ENCODE results near the gene GINS3.
A peak's percentile ranks its signal among the peaks of the same experiment; 100 is the strongest.
"Not testable (repeated sequence)": the region's sequence is repeated elsewhere in the genome, so short reads cannot be mapped to it uniquely, and the experiment has no call there.

GINS3 gene

GRCh38 chr16:58389724-58390123 is 2.5 kb upstream of the GINS3 start:
- Histone ChIP-seq H3K36me3 (no peaks in the 10 kb centered on the region), H3K4me1 (ENCODE audit: control insufficient read depth in 1 of 2, insufficient read depth in 1 of 2, low read depth in 1 of 2, low read length in 1 of 2) (peaks cover 16% of the 10 kb centered on the region in 2 experiments), H3K27ac (no peak overlapping the region), H3K27me3 (peaks cover 20% of the 10 kb centered on the region), H3K4me3 (ENCODE audit: low read depth in 1 of 2, low read length in 1 of 2) (no peak overlapping the region), H3K9me3 (no peaks in the 10 kb centered on the region)
- no peak for TF ChIP-seq CTCF (IDR thresholded peaks at IDR 0.05)

DNA sequence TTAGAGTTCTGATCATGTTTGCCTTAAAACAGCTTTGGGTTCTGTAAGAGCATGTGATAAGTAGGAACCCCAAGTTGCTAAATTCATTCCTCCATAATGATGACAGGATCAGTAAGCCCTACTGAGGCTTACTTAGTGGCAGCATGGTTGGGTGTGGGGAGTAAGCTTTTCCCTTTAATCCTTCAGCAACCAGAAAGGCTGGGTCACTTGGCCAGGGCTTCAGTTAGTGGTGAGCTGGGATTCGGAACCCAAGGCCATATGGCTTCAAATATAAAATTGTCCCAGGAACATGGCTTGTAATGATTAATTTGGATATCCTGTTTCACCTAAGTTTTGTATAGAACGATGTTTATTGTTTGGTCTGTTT is 850 bp downstream of the GINS3 start:
- Histone ChIP-seq H3K27ac (no peak overlapping the region), H3K27me3 (peaks cover 20% of the 10 kb centered on the region)
- no peak for TF ChIP-seq CTCF (IDR thresholded peaks at IDR 0.05)

DNA sequence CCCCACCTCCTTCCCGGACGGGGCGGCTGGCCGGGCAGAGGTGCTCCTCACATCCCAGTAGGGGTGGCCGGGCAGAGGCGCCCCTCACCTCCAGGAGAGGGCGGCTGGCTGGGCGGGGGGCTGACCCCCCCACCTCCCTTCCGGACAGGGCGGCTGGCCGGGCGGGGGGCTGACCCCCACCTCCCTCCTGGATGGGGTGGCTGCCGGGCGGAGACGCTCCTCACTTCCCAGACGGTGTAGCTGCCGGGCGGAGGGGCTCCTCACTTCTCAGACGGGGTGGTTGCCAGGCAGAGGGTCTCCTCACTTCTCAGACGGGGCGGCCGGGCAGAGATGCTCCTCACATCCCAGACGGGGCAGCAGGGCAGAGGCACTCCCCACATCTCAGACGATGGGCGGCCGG is 4.6 kb downstream of the GINS3 start:
- H3K27ac ChIP-seq; H3K36me3 ChIP-seq; H3K27me3 ChIP-seq; H3K4me3 ChIP-seq (ENCODE audit: low read depth in 1 of 2, low read length in 1 of 2); H3K9me3 ChIP-seq: not testable (repeated sequence)
- H3K4me1 ChIP-seq (ENCODE audit: control insufficient read depth in 1 of 2, insufficient read depth in 1 of 2, low read depth in 1 of 2, low read length in 1 of 2) = peaks cover 9 to 10% of the 10 kb centered on the region in 2 experiments

More for the DNA sequence above, 850 bp downstream of the GINS3 start:
- H3K9me3 ChIP-seq = no peaks in the 10 kb centered on the region
- no peaks in the 10 kb centered on the region for H3K36me3 ChIP-seq
- H3K4me1 ChIP-seq (ENCODE audit: control insufficient read depth in 1 of 2, insufficient read depth in 1 of 2, low read depth in 1 of 2, low read length in 1 of 2) = peaks cover 9 to 11% of the 10 kb centered on the region in 2 experiments
- peak overlapping the region; percentile 70 to 78 for H3K4me3 ChIP-seq (ENCODE audit: low read depth in 1 of 2, low read length in 1 of 2)

DNA sequence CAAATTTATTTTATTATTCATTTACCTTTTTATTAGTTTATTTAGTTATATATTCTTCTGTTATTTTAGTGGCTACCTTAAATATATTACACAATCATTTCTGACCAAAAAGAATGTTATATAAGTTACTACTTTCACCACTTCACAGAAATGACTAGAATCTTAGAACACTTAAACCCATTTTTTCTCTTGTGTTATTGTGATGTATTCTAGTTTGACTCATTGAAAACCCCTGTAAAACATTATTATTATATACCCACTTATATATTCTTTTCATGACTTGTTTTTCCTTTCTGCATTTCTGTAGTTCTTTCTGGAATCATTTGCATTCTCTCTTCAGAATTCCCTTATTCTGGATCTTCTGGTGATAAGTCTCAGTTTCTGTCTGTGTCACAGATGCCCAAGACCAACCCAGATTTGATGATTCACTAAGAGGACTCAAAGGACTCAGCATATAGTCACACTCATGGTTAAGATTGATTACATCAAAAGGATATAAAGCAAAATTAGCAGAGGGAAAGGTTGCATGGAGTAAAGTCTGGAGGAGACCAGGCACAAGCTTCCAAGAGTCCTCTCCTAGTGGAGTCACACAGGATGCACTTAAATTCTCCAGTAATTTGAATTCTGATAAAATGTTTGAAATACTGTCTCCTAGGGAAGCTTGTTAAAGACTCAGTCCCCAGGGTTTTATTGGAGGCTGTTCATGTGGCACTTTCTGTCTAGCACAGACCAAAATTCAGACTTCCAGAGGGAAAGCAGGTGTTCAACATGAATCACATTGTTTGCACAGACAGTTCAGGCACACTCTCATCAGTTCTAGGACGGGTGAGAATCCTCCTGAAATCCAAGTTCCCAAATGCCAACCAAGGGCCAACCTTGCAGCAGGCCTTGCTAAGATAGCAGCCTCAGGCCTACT is 7.7 kb downstream of the GINS3 start:
- TF ChIP-seq CTCF (IDR thresholded peaks at IDR 0.05) = no peak
- Histone ChIP-seq H3K27me3 (no peaks in the 10 kb centered on the region), H3K9me3 (no peaks in the 10 kb centered on the region), H3K4me1 (ENCODE audit: control insufficient read depth in 1 of 2, insufficient read depth in 1 of 2, low read depth in 1 of 2, low read length in 1 of 2) (peaks cover 25 to 29% of the 10 kb centered on the region in 2 experiments), H3K27ac (no peak overlapping the region), H3K4me3 (ENCODE audit: low read depth in 1 of 2, low read length in 1 of 2) (no peak overlapping the region), H3K36me3 (no peaks in the 10 kb centered on the region)

DNA sequence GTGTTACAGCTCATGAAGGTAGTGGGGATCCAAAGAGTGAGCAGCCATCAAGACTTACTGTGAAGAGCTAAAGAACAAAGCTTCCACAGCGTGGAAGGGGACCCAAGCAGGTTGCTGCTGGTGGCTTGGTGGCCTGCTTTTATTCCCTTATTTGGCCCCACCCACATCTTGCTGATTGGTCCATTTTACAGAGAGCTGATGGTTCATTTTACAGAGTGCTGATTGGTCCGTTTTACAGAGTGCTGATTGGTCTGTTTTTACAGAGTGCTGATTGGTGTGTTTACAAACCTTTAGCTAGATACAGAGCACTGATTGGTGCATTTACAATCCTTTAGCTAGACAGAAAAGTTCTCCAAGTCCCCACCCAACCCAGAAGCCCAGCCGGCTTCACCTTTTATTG is 9.0 kb downstream of the GINS3 start:
- peaks cover 38 to 40% of the 10 kb centered on the region in 2 experiments for H3K4me1 ChIP-seq (ENCODE audit: control insufficient read depth in 1 of 2, insufficient read depth in 1 of 2, low read depth in 1 of 2, low read length in 1 of 2)
- not testable (repeated sequence) for H3K36me3 ChIP-seq; H3K4me3 ChIP-seq (ENCODE audit: low read depth in 1 of 2, low read length in 1 of 2); H3K27ac ChIP-seq; H3K9me3 ChIP-seq; H3K27me3 ChIP-seq

- H3K27me3 ChIP-seq = no peaks in the 10 kb centered on the region
- no peaks in the 10 kb centered on the region for H3K36me3 ChIP-seq
- peaks cover 38 to 40% of the 10 kb centered on the region in 2 experiments for H3K4me1 ChIP-seq (ENCODE audit: control insufficient read depth in 1 of 2, insufficient read depth in 1 of 2, low read depth in 1 of 2, low read length in 1 of 2)
- no peak for TF ChIP-seq CTCF (IDR thresholded peaks at IDR 0.05)
- H3K4me3 ChIP-seq (ENCODE audit: low read depth in 1 of 2, low read length in 1 of 2) = no peak overlapping the region
- no peak overlapping the region for H3K27ac ChIP-seq
- no peaks in the 10 kb centered on the region for H3K9me3 ChIP-seq
Observed at GRCh38 chr16:58402796-58403195, 10.5 kb downstream of the GINS3 start.
